Mesodermal cell (in vitro differentiated cells): ENCODE data around the gene RAPGEF4.
"Not testable (repeated sequence)": the region's sequence is repeated elsewhere in the genome, so short reads cannot be mapped to it uniquely, and the experiment has no call there.

ENCODE experiments used
- H3K27ac ChIP-seq: 2 replicates; pipeline ENCODE4 v1.7.0; 2013; ENCODE audit warnings: mild to moderate bottlenecking, low read depth, low read length, moderate library complexity; ENCODE audit not compliant: severe bottlenecking
- H3K36me3 ChIP-seq: 2 replicates; pipeline ENCODE4 v1.7.1; 2013; ENCODE audit warnings: mild to moderate bottlenecking, low read length, moderate library complexity; ENCODE audit not compliant: control insufficient read depth, insufficient read depth
- H3K4me1 ChIP-seq: one replicate; pipeline ENCODE4 v1.7.1; 2013; ENCODE audit warnings: mild to moderate bottlenecking, low read length; ENCODE audit not compliant: insufficient read depth, control insufficient read depth, poor library complexity, severe bottlenecking
- H3K4me3 ChIP-seq: 2 replicates; pipeline ENCODE4 v1.7.0; 2013; ENCODE audit warnings: low read length, control low read depth, mild to moderate bottlenecking; ENCODE audit not compliant: insufficient read depth, poor library complexity, severe bottlenecking; ENCODE audit errors: extremely low read depth
- H3K9me3 ChIP-seq: 2 replicates; pipeline ENCODE4 v1.7.1; 2013; ENCODE audit warnings: mild to moderate bottlenecking, low read length, moderate library complexity; ENCODE audit not compliant: control insufficient read depth
- WGBS, 2 experiments: methylation state at CpG; one replicate each; pipeline ENCODE4 v1.1.5; 2013; ENCODE audit warnings: missing lambda C conversion rate in 2 of 2; ENCODE audit not compliant: insufficient coverage in 2 of 2; 5-methylcytosine and 5-hydroxymethylcytosine counted together

The RAPGEF4 gene

GRCh38 chr2:173090276-173090877 lies 354.7 kb downstream of the RAPGEF4 start:
- no peaks in the 10 kb centered on the region for H3K9me3 ChIP-seq
- peaks cover 18% of the 10 kb centered on the region for H3K36me3 ChIP-seq
- H3K4me1 ChIP-seq, result peaks cover 7% of the 10 kb centered on the region
- WGBS, 2 experiments, result 70 to 83% methylated on average over 4 to 6 of the region's 11 CpGs
- no peak overlapping the region for H3K27ac ChIP-seq
- H3K4me3 ChIP-seq, result no peak overlapping the region

DNA sequence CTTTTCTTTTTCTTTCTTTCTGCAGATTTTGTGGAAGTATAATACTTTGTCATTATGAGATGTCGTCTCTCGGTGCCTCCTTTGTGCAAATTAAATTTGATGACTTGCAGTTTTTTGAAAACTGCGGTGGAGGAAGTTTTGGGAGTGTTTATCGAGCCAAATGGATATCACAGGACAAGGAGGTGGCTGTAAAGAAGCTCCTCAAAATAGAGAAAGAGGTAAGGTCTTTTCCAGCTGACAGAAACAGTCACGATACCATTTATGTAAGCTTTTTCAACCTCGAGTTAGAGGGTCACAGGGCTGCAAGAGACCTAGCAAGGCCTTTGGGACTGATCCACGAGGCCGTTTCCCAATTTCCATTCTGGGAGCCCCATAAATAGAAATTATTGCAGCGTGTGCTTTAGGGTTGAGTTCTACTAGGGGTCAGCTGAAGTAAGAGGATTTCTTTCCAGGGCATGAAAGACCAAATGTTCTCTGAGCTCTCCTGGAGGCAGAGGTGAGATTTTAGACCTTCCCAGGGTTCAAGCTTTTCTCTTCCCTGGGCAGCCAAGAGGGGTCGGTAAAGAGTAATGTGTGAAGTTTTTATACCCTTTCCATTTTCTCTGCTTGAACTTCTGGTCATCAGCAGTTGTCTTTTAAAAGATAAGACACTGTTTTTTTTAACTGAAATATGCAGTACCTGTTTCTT lies 355.5 kb downstream of the RAPGEF4 start:
- no peak overlapping the region for H3K4me3 ChIP-seq
- H3K4me1 ChIP-seq, result peaks cover 7% of the 10 kb centered on the region
- H3K9me3 ChIP-seq, result no peaks in the 10 kb centered on the region
- no peak overlapping the region for H3K27ac ChIP-seq
- WGBS, 2 experiments, result 96% methylated on average over 8 of the region's 10 CpGs
- H3K36me3 ChIP-seq, result peaks cover 19% of the 10 kb centered on the region

DNA sequence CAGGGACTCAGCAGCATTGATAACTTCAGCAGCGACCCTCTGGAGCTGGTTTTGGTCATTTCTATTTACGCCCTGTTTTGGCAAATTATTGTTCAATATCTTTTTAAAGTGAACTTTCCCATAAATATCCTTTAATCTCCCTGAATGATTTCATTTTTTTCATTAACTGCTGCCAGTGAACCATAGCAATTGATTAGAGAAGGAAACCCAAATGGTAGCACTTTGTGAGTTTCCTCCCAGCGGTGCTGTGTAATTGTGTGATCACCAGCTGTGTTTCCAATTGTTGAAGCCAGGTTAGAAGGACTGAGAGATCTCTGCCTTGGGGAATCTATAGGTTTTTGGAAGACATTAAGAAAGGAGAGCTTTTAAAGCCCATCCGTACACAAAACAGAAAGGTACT lies 356.3 kb downstream of the RAPGEF4 start:
- Histone ChIP-seq H3K36me3 (peaks cover 26% of the 10 kb centered on the region), H3K27ac (no peak overlapping the region), H3K4me1 (peaks cover 7% of the 10 kb centered on the region), H3K9me3 (no peaks in the 10 kb centered on the region), H3K4me3 (no peak overlapping the region)
- WGBS, 2 experiments, result 79 to 93% methylated on average over 2 to 3 of the region's 4 CpGs

- no peaks in the 10 kb centered on the region for H3K9me3 ChIP-seq
- no peak overlapping the region for H3K4me3 ChIP-seq
- H3K27ac ChIP-seq, result no peak overlapping the region
- H3K4me1 ChIP-seq, result peaks cover 7% of the 10 kb centered on the region
- 89% methylated on average over 1 of the region's 3 CpGs; no CpG with 5 or more reads in 1 of the 2 experiments for WGBS, 2 experiments
- H3K36me3 ChIP-seq, result peaks cover 26% of the 10 kb centered on the region
These were observed 357.3 kb downstream of the RAPGEF4 start for GRCh38 chr2:173092844-173093402.

GRCh38 chr2:173093617-173094016 lies 358.0 kb downstream of the RAPGEF4 start:
- H3K36me3 ChIP-seq, result peaks cover 26% of the 10 kb centered on the region
- not testable (repeated sequence) for H3K27ac ChIP-seq, H3K4me3 ChIP-seq, H3K4me1 ChIP-seq, H3K9me3 ChIP-seq
- WGBS, 2 experiments, result no CpG with 5 or more reads among the region's 2 CpGs

DNA sequence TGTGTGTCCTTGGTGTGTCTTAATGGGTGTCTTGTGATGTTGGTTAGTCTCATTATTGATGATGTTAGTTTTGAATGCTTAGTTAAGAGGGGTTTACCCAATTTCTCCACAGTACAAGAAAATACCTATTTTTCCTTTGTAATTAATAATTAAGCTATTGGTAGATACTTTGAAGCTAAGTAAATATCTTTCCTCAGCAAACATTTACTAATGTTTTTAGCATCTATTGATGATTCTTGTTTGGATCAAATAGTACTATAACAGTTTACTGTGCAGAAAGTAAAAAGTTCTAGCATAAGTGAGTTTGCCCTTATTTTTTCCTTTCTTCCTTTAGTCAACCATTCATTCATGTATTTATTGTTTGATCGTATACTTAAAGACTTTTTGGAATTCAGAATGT lies 359.1 kb downstream of the RAPGEF4 start:
- Histone ChIP-seq H3K4me1 (peaks cover 7% of the 10 kb centered on the region), H3K9me3 (no peaks in the 10 kb centered on the region), H3K36me3 (peaks cover 26% of the 10 kb centered on the region), H3K27ac (no peak overlapping the region), H3K4me3 (no peak overlapping the region)
- no CpG with 5 or more reads among the region's 1 CpG for WGBS, 2 experiments

DNA sequence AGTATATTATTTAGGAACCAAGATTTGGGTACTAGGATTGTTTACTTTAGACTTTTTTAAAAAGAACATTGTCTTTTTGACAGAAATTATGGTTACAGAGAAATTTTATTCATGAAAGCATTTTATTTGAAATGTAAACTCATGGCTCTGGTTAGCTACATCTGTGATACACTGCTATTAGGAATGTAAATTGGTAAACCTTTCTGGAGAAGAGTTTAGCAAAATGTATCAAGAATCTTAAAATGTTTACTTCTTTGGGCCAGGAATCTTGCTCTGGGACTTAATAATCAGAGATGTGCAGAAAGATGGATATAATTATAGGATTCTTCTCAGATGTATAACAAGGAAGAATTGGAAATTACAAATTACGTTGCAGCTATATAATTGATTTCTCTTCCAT lies 359.7 kb downstream of the RAPGEF4 start:
- Histone ChIP-seq H3K36me3 (peaks cover 26% of the 10 kb centered on the region), H3K9me3 (no peaks in the 10 kb centered on the region), H3K4me1 (peaks cover 3% of the 10 kb centered on the region), H3K4me3 (no peak overlapping the region), H3K27ac (no peak overlapping the region)
- no CpG with 5 or more reads among the region's 1 CpG for WGBS, 2 experiments

DNA sequence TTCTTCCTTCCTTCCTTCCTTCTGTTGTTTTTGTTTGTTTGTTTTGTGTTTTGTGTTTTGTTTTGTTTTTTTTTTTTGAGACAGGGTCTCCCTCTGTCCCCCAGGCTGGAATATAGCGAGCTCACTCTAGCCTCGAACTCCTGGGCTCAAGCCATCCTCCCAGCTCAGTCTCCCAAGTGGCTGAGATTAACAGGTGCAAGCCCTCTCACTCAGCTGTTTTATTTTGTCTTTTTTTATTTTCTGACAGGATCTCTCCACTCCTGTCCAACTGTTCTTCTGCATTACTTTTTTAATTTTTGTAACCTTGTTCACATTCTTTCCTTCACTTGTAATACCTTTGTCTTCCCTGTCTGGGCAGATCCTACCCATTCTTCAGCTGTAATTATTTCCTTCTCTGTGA lies 363.6 kb downstream of the RAPGEF4 start:
- H3K36me3 ChIP-seq, result peaks cover 8% of the 10 kb centered on the region
- H3K4me3 ChIP-seq, result no peak overlapping the region
- WGBS, 2 experiments, result 92 to 95% methylated on average over 2 of the region's 2 CpGs
- H3K27ac ChIP-seq, result no peak overlapping the region
- H3K9me3 ChIP-seq, result no peaks in the 10 kb centered on the region
- no peaks in the 10 kb centered on the region for H3K4me1 ChIP-seq

- WGBS, 2 experiments, result no CpG with 5 or more reads among the region's 2 CpGs
These were observed 364.2 kb downstream of the RAPGEF4 start for GRCh38 chr2:173099804-173100203.

GRCh38 chr2:173101687-173102086 lies 366.0 kb downstream of the RAPGEF4 start:
- WGBS, 2 experiments, result 91 to 100% methylated on average over 1 of the region's 3 CpGs

More at GRCh38 chr2:173099804-173100203, 364.2 kb downstream of the RAPGEF4 start:
- Histone ChIP-seq H3K27ac (no peak overlapping the region), H3K36me3 (peaks cover 8% of the 10 kb centered on the region), H3K9me3 (no peaks in the 10 kb centered on the region), H3K4me3 (no peak overlapping the region), H3K4me1 (no peaks in the 10 kb centered on the region)

More at GRCh38 chr2:173101687-173102086, 366.0 kb downstream of the RAPGEF4 start:
- Histone ChIP-seq H3K27ac (no peak overlapping the region), H3K4me3 (no peak overlapping the region), H3K4me1 (no peaks in the 10 kb centered on the region), H3K36me3 (peaks cover 1% of the 10 kb centered on the region), H3K9me3 (no peaks in the 10 kb centered on the region)
